ENCODE measurements around the gene LILRB1.
A peak's percentile ranks its signal among the peaks of the same experiment; 100 is the strongest.
"Not testable (repeated sequence)": the region's sequence is repeated elsewhere in the genome, so short reads cannot be mapped to it uniquely, and the experiment has no call there.

Gene LILRB1

GRCh38 chr19:54630262-54630661 lies at the start of gene LILRB1:
Gene LILRB1 (plus strand): TSS chr19:54630484. CDS start chr19:54631074, 590 bp downstream.
- DNase-seq = not testable (repeated sequence)

GRCh38 chr19:54586397-54586796 lies 43.9 kb upstream of the LILRB1 start:
- no peak for DNase-seq

- DNase-seq = no peak
These were observed 43.3 kb upstream of the LILRB1 start for GRCh38 chr19:54587026-54587425.

- DNase-seq = not testable (repeated sequence)
These were observed 36.8 kb upstream of the LILRB1 start, which contains the start of gene LILRA1 for GRCh38 chr19:54593445-54593844. Gene LILRA1 (plus strand): TSS chr19:54593632. CDS start chr19:54594245, 613 bp downstream.

- not testable (repeated sequence) for DNase-seq
These were observed 36.2 kb upstream of the LILRB1 start for GRCh38 chr19:54593931-54594626.

GRCh38 chr19:54594737-54595136 lies 35.5 kb upstream of the LILRB1 start:
- DNase-seq = no peak

- not testable (repeated sequence) for DNase-seq
These were observed 34.4 kb upstream of the LILRB1 start for GRCh38 chr19:54595680-54596436.

- no peak for DNase-seq
These were observed 30.1 kb upstream of the LILRB1 start for GRCh38 chr19:54600212-54600611.

- DNase-seq = no peak
These were observed 24.1 kb upstream of the LILRB1 start for GRCh38 chr19:54606230-54606629.

- DNase-seq = peak; percentile 8
These were observed 23.1 kb upstream of the LILRB1 start for GRCh38 chr19:54606891-54607784.

GRCh38 chr19:54607785-54608150 lies 22.5 kb upstream of the LILRB1 start:
- DNase-seq = no peak

GRCh38 chr19:54608205-54608604 lies 22.1 kb upstream of the LILRB1 start:
- DNase-seq = no peak

- no peak for DNase-seq
These were observed 21.5 kb upstream of the LILRB1 start for GRCh38 chr19:54608792-54609191.

- no peak for DNase-seq
These were observed 20.9 kb upstream of the LILRB1 start for GRCh38 chr19:54609356-54609791.

- DNase-seq = no peak
These were observed 17.9 kb upstream of the LILRB1 start for GRCh38 chr19:54612428-54612827.

GRCh38 chr19:54614726-54615125 lies 15.6 kb upstream of the LILRB1 start:
- no peak for DNase-seq

- no peak for DNase-seq
These were observed 14.2 kb upstream of the LILRB1 start for GRCh38 chr19:54616057-54616456.

- DNase-seq = no peak
These were observed 13.3 kb upstream of the LILRB1 start for GRCh38 chr19:54616821-54617560.

- DNase-seq = no peak
These were observed 9.8 kb upstream of the LILRB1 start for GRCh38 chr19:54620464-54620863.

- DNase-seq = no peak
These were observed 7.9 kb upstream of the LILRB1 start for GRCh38 chr19:54622431-54622830.

- DNase-seq = not testable (repeated sequence)
These were observed 6.0 kb upstream of the LILRB1 start for GRCh38 chr19:54624234-54624633.
